HEK293 (cell line): Measurements from ENCODE around the gene LTO1.
A peak's percentile ranks its signal among the peaks of the same experiment; 100 is the strongest.

Experiments used
- CTCF ChIA-PET: fragments of 350-600 bp; formaldehyde crosslinking; extraction: SDS; loops from one replicate; lab custom pipeline; 2021; ENCODE audit warnings: antibody characterized with exemption; lab: Yijun Ruan, JAX
- POLR2A ChIA-PET: fragments of 300-600 bp; formaldehyde crosslinking; extraction: SDS; loops from one replicate; lab custom pipeline; 2020; ENCODE audit warnings: antibody characterized with exemption, inconsistent platforms; lab: Yijun Ruan, JAX
- H3K27ac ChIP-seq: fragments of 200-500 bp; sonication (Bioruptor generic); 2 replicates; pipeline ENCODE4 v1.5.1; 2014; ENCODE audit warnings: low read depth, low read length, control low read depth, inconsistent platforms; ENCODE audit errors: extremely low read depth
- H3K36me3 ChIP-seq, 2 experiments: fragments of 200-500 bp in 1 of 2; sonication (Bioruptor generic) in 1 of 2; 1 replicate in 1 of 2; 2 replicates in 1 of 2; pipeline ENCODE4 v1.5.1; 2014 to 2017; ENCODE audit warnings: inconsistent platforms in 2 of 2, low read length in 2 of 2; ENCODE audit not compliant: control insufficient read depth in 2 of 2, insufficient read depth in 1 of 2
- H3K4me1 ChIP-seq: fragments of 200-500 bp; sonication (Bioruptor generic); 2 replicates; pipeline ENCODE4 v1.5.1; 2014; ENCODE audit warnings: mild to moderate bottlenecking, low read length, inconsistent platforms; ENCODE audit not compliant: control insufficient read depth, insufficient read depth
- H3K4me3 ChIP-seq: 2 replicates; pipeline ENCODE4 v1.5.1; 2011; ENCODE audit warnings: low read depth, mild to moderate bottlenecking, control low read depth, low read length, moderate library complexity
- H3K9me3 ChIP-seq: fragments of 200-500 bp; sonication (Bioruptor generic); 2 replicates; pipeline ENCODE4 v1.5.1; 2014; ENCODE audit warnings: low read depth, low read length, inconsistent platforms; ENCODE audit not compliant: control insufficient read depth, insufficient read depth
- ELK4 ChIP-seq: IDR thresholded peaks from 2 replicates; pipeline ENCODE4 v1.6.1; 2011; ENCODE audit warnings: mild to moderate bottlenecking, low read depth, low read length, borderline replicate concordance
- FEZF1 ChIP-seq: fragments of 450-650 bp; formaldehyde crosslinking; IDR thresholded peaks from 2 replicates; pipeline ENCODE4 v1.5.1; 2016; ENCODE audit warnings: missing biosample characterization, missing genetic modification characterization
- GLIS1 ChIP-seq: fragments of 450-650 bp; formaldehyde crosslinking; IDR thresholded peaks from 2 replicates; pipeline ENCODE4 v1.5.1; 2016; ENCODE audit warnings: missing biosample characterization, missing genetic modification characterization
- PBX3 ChIP-seq: sonication (generic); formaldehyde crosslinking; IDR thresholded peaks from 2 replicates; pipeline ENCODE4 v1.8.1; 2022; ENCODE audit warnings: mild to moderate bottlenecking, moderate library complexity, missing genetic modification reagents
- SCRT2 ChIP-seq: fragments of 450-650 bp; formaldehyde crosslinking; IDR thresholded peaks from 2 replicates; pipeline ENCODE4 v1.5.1; 2016; ENCODE audit warnings: missing biosample characterization, missing genetic modification characterization
- ZIC2 ChIP-seq: fragments of 450-650 bp; formaldehyde crosslinking; IDR thresholded peaks from 2 replicates; pipeline ENCODE4 v1.5.1; 2016; ENCODE audit warnings: missing biosample characterization, missing genetic modification characterization
- ZNF341 ChIP-seq: fragments of 450-650 bp; formaldehyde crosslinking; IDR thresholded peaks from 2 replicates; pipeline ENCODE4; 2016; ENCODE audit warnings: low read depth, missing biosample characterization, missing genetic modification characterization
- ZNF433 ChIP-seq: fragments of 450-650 bp; formaldehyde crosslinking; IDR thresholded peaks from 2 replicates; pipeline ENCODE4 v1.5.1; 2016; ENCODE audit warnings: missing biosample characterization, missing genetic modification characterization, low read depth
- ZNF48 ChIP-seq: fragments of 450-650 bp; formaldehyde crosslinking; IDR thresholded peaks from 2 replicates; pipeline ENCODE4 v1.5.1; 2016; ENCODE audit warnings: missing biosample characterization, missing genetic modification characterization
- ZNF701 ChIP-seq: fragments of 450-650 bp; formaldehyde crosslinking; IDR thresholded peaks from 2 replicates; pipeline ENCODE4 v1.5.1; 2016; ENCODE audit warnings: missing biosample characterization, missing genetic modification characterization
- ZNF785 ChIP-seq: fragments of 450-650 bp; formaldehyde crosslinking; IDR thresholded peaks from 2 replicates; pipeline ENCODE4 v1.5.1; 2016; ENCODE audit warnings: missing biosample characterization, missing genetic modification characterization
- ZSCAN16 ChIP-seq: fragments of 450-650 bp; formaldehyde crosslinking; IDR thresholded peaks from 2 replicates; pipeline ENCODE4 v1.5.1; 2016; ENCODE audit warnings: missing biosample characterization, missing genetic modification characterization
- TF ChIP-seq, protein P1 (sequence below): fragments of 450-650 bp; formaldehyde crosslinking; IDR thresholded peaks from 2 replicates; pipeline ENCODE4 v1.5.1; 2016; ENCODE audit warnings: missing biosample characterization, missing genetic modification characterization

Gene LTO1

GRCh38 chr11:69646493-69647389 is 28.4 kb downstream of the LTO1 start (continued):
- TF ChIP-seq ELK4 (no peak), ZNF785 (tag by site-specific recombination) (no peak), ZSCAN16 (no peak), FEZF1 (tag by site-specific recombination) (no peak)

GRCh38 chr11:69645801-69646492 is 29.2 kb downstream of the LTO1 start:
- TF ChIP-seq ZNF48 (no peak), SCRT2 (tag by site-specific recombination) (peak; percentile 57; the same call in 1 of the 2 replicates)
- H3K36me3 ChIP-seq: peaks cover 0 to 72% of the 10 kb centered on the region in 2 experiments; a peak in 1 of 3 replicates
- no peak overlapping the region for H3K4me3 ChIP-seq
- peaks cover 3% of the 10 kb centered on the region; the same call in 1 of the 2 replicates for H3K4me1 ChIP-seq
- no peak overlapping the region for H3K27ac ChIP-seq
- ChIA-PET POLR2A (interaction anchor here (1.6 kb wide), 1 partner anchor 30 kb away, joined by 4 read pairs; the partner anchor contains the start of gene LTO1), CTCF (interaction anchor here (4.8 kb wide), 1 partner anchor 544 kb away, joined by 54 read pairs; no protein-coding TSS in a partner anchor)
- no peaks in the 10 kb centered on the region for H3K9me3 ChIP-seq

DNA sequence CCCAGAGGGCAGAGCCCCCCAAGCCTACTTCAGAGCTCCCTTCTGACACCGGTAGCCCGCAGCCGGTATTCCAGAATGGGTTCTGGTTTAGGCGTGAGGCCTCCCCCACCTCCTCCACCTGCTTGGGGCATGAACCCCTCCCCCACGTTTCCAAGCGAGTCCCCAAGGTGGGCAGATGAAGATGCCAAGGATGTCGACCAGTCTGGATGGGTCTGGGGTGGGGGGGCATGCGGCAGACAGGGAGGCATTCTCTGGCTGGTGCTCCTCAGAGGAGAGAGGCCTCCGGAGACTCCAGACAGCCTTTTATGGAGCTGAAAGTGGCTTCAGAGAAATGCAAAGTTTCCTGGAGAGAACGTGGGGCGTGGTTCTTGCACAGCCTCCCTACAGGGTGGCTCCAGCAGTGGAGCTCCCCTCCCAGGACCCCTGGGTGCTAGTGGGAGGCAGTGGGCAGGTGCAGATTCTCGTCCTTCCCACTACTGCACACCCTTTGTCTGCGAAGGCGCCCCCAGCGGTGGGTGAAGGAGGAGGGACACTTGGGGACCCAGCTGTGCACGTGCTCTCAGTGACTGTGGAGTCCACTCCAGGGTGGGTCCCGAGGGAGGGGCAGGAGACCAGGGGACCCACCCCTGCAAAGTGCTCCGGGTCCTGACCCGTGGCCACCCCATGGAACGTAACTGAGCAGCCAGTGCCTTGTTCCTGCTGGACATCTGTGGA is 30.0 kb downstream of the LTO1 start:
- TF ChIP-seq PBX3 (0 out of 2 replicates have a peak, but pooled peaks have one; percentile 4), ZIC2 (peak; percentile 30; the same call in 1 of the 2 replicates), ZNF341 (0 out of 2 replicates have a peak, but pooled peaks have one; percentile 19), ZNF433 (tag by site-specific recombination) (no peak), GLIS1 (tag by site-specific recombination) (peak; percentile 34; the same call in 1 of the 2 replicates), ZNF701 (tag by site-specific recombination) (no peak)
- TF ChIP-seq, protein P1, sequence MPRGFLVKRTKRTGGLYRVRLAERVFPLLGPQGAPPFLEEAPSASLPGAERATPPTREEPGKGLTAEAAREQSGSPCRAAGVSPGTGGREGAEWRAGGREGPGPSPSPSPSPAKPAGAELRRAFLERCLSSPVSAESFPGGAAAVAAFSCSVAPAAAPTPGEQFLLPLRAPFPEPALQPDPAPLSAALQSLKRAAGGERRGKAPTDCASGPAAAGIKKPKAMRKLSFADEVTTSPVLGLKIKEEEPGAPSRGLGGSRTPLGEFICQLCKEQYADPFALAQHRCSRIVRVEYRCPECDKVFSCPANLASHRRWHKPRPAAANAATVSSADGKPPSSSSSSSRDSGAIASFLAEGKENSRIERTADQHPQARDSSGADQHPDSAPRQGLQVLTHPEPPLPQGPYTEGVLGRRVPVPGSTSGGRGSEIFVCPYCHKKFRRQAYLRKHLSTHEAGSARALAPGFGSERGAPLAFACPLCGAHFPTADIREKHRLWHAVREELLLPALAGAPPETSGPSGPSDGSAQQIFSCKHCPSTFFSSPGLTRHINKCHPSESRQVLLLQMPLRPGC (tag by site-specific recombination): no peak
- Histone ChIP-seq H3K36me3 (peaks cover 0 to 63% of the 10 kb centered on the region in 2 experiments; a peak in 1 of 3 replicates), H3K27ac (no peak overlapping the region), H3K9me3 (no peaks in the 10 kb centered on the region), H3K4me3 (no peak overlapping the region), H3K4me1 (peaks cover 3% of the 10 kb centered on the region; the same call in 1 of the 2 replicates)
- ChIA-PET CTCF (interaction anchor here (0.7 to 4.8 kb wide), 9 partner anchors 9 to 555 kb away, joined by 3 to 54 read pairs (median 5); no protein-coding TSS in a partner anchor), POLR2A (no interaction called here)
